ENCODE results near the gene PWWP2B.

Gene PWWP2B

GRCh38 chr10:132465193-132465888 is 68.3 kb downstream of the PWWP2B start:
- Histone ChIP-seq H3K4me1 (ENCODE audit: control insufficient read depth, insufficient read depth, low read length, unreplicated experiment) (peaks cover 5% of the 10 kb centered on the region), H3K79me2 (ENCODE audit: control insufficient read depth, insufficient read depth, low read length, unreplicated experiment) (no peaks in the 10 kb centered on the region), H2AFZ (ENCODE audit: low read length, unreplicated experiment) (no peak overlapping the region), H3K27ac (ENCODE audit: low read depth, low read length) (no peak overlapping the region), H3K36me3 (ENCODE audit: insufficient read depth, low read length) (no peaks in the 10 kb centered on the region), H3K27me3 (ENCODE audit: insufficient read depth, low read length) (no peaks in the 10 kb centered on the region), H3K4me3 (ENCODE audit: low read depth, low read length) (no peak overlapping the region)

- Histone ChIP-seq H2AFZ (ENCODE audit: low read length, unreplicated experiment) (no peak overlapping the region), H3K27ac (ENCODE audit: low read depth, low read length) (no peak overlapping the region), H3K4me1 (ENCODE audit: control insufficient read depth, insufficient read depth, low read length, unreplicated experiment) (peaks cover 5% of the 10 kb centered on the region)
These were observed 69.0 kb downstream of the PWWP2B start for GRCh38 chr10:132465889-132466519.

GRCh38 chr10:132466520-132467463 is 69.8 kb downstream of the PWWP2B start:
- Histone ChIP-seq H2AFZ (ENCODE audit: low read length, unreplicated experiment) (no peak overlapping the region), H3K27ac (ENCODE audit: low read depth, low read length) (no peak overlapping the region), H3K36me3 (ENCODE audit: insufficient read depth, low read length) (no peaks in the 10 kb centered on the region), H3K27me3 (ENCODE audit: insufficient read depth, low read length) (no peaks in the 10 kb centered on the region), H3K4me3 (ENCODE audit: low read depth, low read length) (no peak overlapping the region), H3K79me2 (ENCODE audit: control insufficient read depth, insufficient read depth, low read length, unreplicated experiment) (no peaks in the 10 kb centered on the region), H3K4me1 (ENCODE audit: control insufficient read depth, insufficient read depth, low read length, unreplicated experiment) (peaks cover 1% of the 10 kb centered on the region)

More at GRCh38 chr10:132465889-132466519, 69.0 kb downstream of the PWWP2B start:
- Histone ChIP-seq H3K36me3 (ENCODE audit: insufficient read depth, low read length) (no peaks in the 10 kb centered on the region), H3K27me3 (ENCODE audit: insufficient read depth, low read length) (no peaks in the 10 kb centered on the region), H3K4me3 (ENCODE audit: low read depth, low read length) (no peak overlapping the region), H3K79me2 (ENCODE audit: control insufficient read depth, insufficient read depth, low read length, unreplicated experiment) (no peaks in the 10 kb centered on the region)
